HG03097 (cell line): Measurements from ENCODE around the gene AP5B1.

ENCODE experiments used
- ATAC-seq: cut with Tn5 transposase; IDR thresholded peaks from one replicate; pipeline ENCODE4 v1.9.1; 2021; ENCODE audit not compliant: unreplicated experiment, low FRiP score

Gene AP5B1

GRCh38 chr11:65780770-65781151 is at the start of gene AP5B1:
TSS of gene AP5B1 (minus strand) at chr11:65780976. CDS start at chr11:65780591, 385 bp downstream.
- ATAC-seq, result peak; percentile 44

- no peak for ATAC-seq
These were observed 48.7 kb upstream of the AP5B1 start for GRCh38 chr11:65829459-65829858.

GRCh38 chr11:65826984-65827735 is 46.4 kb upstream of the AP5B1 start:
- ATAC-seq, result no peak

- no peak for ATAC-seq
These were observed 42.2 kb upstream of the AP5B1 start for GRCh38 chr11:65822776-65823528.

GRCh38 chr11:65821107-65821506 is 40.3 kb upstream of the AP5B1 start:
- no peak for ATAC-seq

GRCh38 chr11:65817835-65818680 is 37.3 kb upstream of the AP5B1 start:
- ATAC-seq, result peak; percentile 80

- no peak for ATAC-seq
These were observed 36.6 kb upstream of the AP5B1 start for GRCh38 chr11:65817312-65817834.

GRCh38 chr11:65816696-65817095 is 35.9 kb upstream of the AP5B1 start:
- no peak for ATAC-seq

GRCh38 chr11:65814986-65815565 is 34.3 kb upstream of the AP5B1 start:
- no peak for ATAC-seq

GRCh38 chr11:65814131-65814985 is 33.6 kb upstream of the AP5B1 start:
- ATAC-seq, result no peak

GRCh38 chr11:65811764-65812475 is 31.1 kb upstream of the AP5B1 start:
- ATAC-seq, result no peak

GRCh38 chr11:65810046-65810868 is 29.5 kb upstream of the AP5B1 start:
- no peak for ATAC-seq

GRCh38 chr11:65809496-65809895 is 28.7 kb upstream of the AP5B1 start:
- ATAC-seq, result no peak

GRCh38 chr11:65808744-65809341 is 28.1 kb upstream of the AP5B1 start:
- no peak for ATAC-seq

GRCh38 chr11:65806979-65807378 is 26.2 kb upstream of the AP5B1 start:
- ATAC-seq, result no peak

GRCh38 chr11:65803797-65804492 is 23.2 kb upstream of the AP5B1 start:
- no peak for ATAC-seq

GRCh38 chr11:65802841-65803240 is 22.1 kb upstream of the AP5B1 start:
- no peak for ATAC-seq
